PC-3 (cell line): ENCODE results near the gene TOLLIP. TPM values are rescaled to one million over a fixed set of nuclear protein-coding genes. Genes with fewer than 3 reads are reported as not detected.

Experiments used
- ATAC-seq: fragments of 200-7000 bp; cut with Tn5 transposase; 2 replicates; pipeline ENCODE4 v1.9.1; 2020; ENCODE audit warnings: mild to moderate bottlenecking, moderate library complexity
- BruUV-seq: library from RNA; stranded (reverse); fragments of 400-500 nt; replicated peaks from 2 replicates; lab custom pipeline; 2021; lab: Mats Ljungman, UMichigan
- CTCF ChIA-PET: fragments of 300-600 bp; sonication (Branson Sonifier 250); formaldehyde crosslinking; loops from one replicate; lab custom pipeline; 2022; ENCODE audit warnings: antibody characterized with exemption; lab: Charles Lee
- POLR2A ChIA-PET: fragments of 300-600 bp; sonication (Branson Sonifier 250); formaldehyde crosslinking; loops from one replicate; lab custom pipeline; 2022; ENCODE audit warnings: antibody characterized with exemption; ENCODE audit not compliant: unreplicated experiment; lab: Charles Lee
- DNase-seq: peaks from one replicate; pipeline ENCODE4 v3.0.0-alpha.2; 2015
- H2AFZ ChIP-seq: fragments of 300-600 bp; sonication (generic); 2 replicates; pipeline ENCODE4 v1.6.0; 2016; ENCODE audit warnings: antibody characterized with exemption, low read length
- H3F3A ChIP-seq: fragments of 300-600 bp; sonication (generic); one replicate; pipeline ENCODE4 v1.6.0; 2017; ENCODE audit warnings: antibody characterized with exemption, low read length, control low read depth, mild to moderate bottlenecking; ENCODE audit not compliant: unreplicated experiment
- H3K27ac ChIP-seq: fragments of 300-600 bp; sonication (generic); 2 replicates; pipeline ENCODE4 v1.5.1; 2016; ENCODE audit warnings: mild to moderate bottlenecking, low read length
- H3K27me3 ChIP-seq: fragments of 300-600 bp; sonication (generic); 2 replicates; pipeline ENCODE4 v1.6.1; 2016; ENCODE audit warnings: low read length, mixed read lengths
- H3K36me3 ChIP-seq: fragments of 300-600 bp; sonication (generic); 2 replicates; pipeline ENCODE4 v1.6.1; 2016; ENCODE audit warnings: low read depth, mixed run types, low read length, mixed read lengths
- H3K4me1 ChIP-seq: fragments of 300-600 bp; sonication (generic); 2 replicates; pipeline ENCODE4 v1.5.1; 2016; ENCODE audit warnings: low read length; ENCODE audit not compliant: insufficient read depth
- H3K4me2 ChIP-seq: fragments of 300-600 bp; sonication (generic); 2 replicates; pipeline ENCODE4 v1.6.0; 2016; ENCODE audit warnings: low read length
- H3K4me3 ChIP-seq: fragments of 300-600 bp; sonication (generic); 2 replicates; pipeline ENCODE4 v1.5.1; 2016; ENCODE audit warnings: mild to moderate bottlenecking, low read length, mixed read lengths
- H3K79me2 ChIP-seq: fragments of 300-600 bp; sonication (generic); 2 replicates; pipeline ENCODE4 v1.6.1; 2017; ENCODE audit warnings: low read length, mixed read lengths
- H3K9ac ChIP-seq: fragments of 300-600 bp; sonication (generic); 2 replicates; pipeline ENCODE4 v1.6.0; 2016; ENCODE audit warnings: mild to moderate bottlenecking, low read length
- H3K9me2 ChIP-seq: fragments of 300-600 bp; sonication (generic); replicated peaks from 2 replicates; pipeline ENCODE4 v1.6.1; 2016; ENCODE audit warnings: mixed run types, low read length, mixed read lengths
- H3K9me3 ChIP-seq: fragments of 300-600 bp; sonication (generic); 2 replicates; pipeline ENCODE4 v1.6.1; 2016; ENCODE audit warnings: low read length, mixed read lengths
- H4K20me1 ChIP-seq: fragments of 300-600 bp; sonication (generic); 2 replicates; pipeline ENCODE4 v1.6.1; 2016; ENCODE audit warnings: low read length, mixed read lengths
- EZH2 ChIP-seq: fragments of 300-600 bp; sonication (generic); IDR thresholded peaks from one replicate; pipeline ENCODE4 v1.6.1; 2017; ENCODE audit warnings: antibody characterized with exemption, mild to moderate bottlenecking, low read length; ENCODE audit not compliant: unreplicated experiment
- EZH2phosphoT487 ChIP-seq: fragments of 300-600 bp; sonication (generic); IDR thresholded peaks from 2 replicates; pipeline ENCODE4 v1.6.1; 2018; ENCODE audit warnings: mild to moderate bottlenecking, antibody characterized with exemption, low read length, borderline replicate concordance
- intact Hi-C: fragments of 100-400 bp; cut with micrococcal nuclease; formaldehyde crosslinking; loops from 2 replicates; pipeline ENCODE4 v1.9.0; 2023
- total RNA-seq: library from RNA; depleted of rRNA; stranded (reverse); fragments of >200 nt; gene quantifications from 2 replicates; pipeline ENCODE4 v1.2.3, GENCODE V29; 2014
- TF ChIP-seq, protein P1 (sequence below): fragments of 300-600 bp; sonication (generic); conservative IDR thresholded peaks from 2 replicates; pipeline ENCODE4 v1.5.1; 2017; ENCODE audit warnings: antibody characterized with exemption, low read depth, mild to moderate bottlenecking, low read length

Gene TOLLIP
- total RNA-seq, 1 experiment from 2014 or later: 43.2 TPM

DNA sequence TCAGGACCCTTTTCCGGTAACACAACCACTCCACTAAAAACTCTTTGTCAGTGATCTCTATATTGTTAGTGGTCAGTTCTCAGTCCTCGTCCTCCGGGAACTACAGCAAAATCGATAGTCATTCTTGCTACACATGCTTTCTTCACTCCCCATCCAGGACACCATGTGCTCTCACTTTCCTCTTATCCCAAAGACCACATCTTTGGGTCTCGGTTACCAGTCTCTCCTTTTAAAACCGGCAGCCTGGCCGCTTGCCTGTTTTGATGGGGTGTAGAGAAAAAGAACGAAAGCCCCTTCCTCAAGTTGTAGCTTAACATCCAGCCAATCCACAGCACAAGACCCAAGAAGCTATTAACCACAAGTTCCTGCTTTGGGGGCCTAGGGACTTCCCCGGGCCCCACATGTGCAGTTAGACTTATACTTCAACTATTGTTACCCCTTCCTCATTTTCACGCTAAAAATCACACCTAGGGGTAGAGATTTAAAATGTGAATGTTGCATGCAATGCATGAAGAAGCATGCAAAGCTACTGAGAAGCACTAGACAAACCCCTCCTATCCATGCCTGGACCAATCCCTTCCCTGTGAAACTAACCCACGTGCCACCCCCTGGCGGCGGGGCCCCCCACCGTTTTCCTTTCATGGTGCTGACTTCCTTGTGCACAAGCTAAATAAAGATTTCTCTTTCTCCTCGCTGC, 1.5 kb upstream of the TOLLIP start:
- no peaks in the 10 kb centered on the region for H3K9me3 ChIP-seq
- H3K9ac ChIP-seq: peak overlapping the region; percentile 95
- H3F3A ChIP-seq: no peaks in the 10 kb centered on the region
- no peak overlapping the region for H3K27ac ChIP-seq
- POLR2A ChIA-PET: no interaction called here
- H2AFZ ChIP-seq: peak overlapping the region; percentile 94; the same call in 1 of the 2 replicates
- CTCF ChIA-PET: no interaction called here
- peak overlapping the region; percentile 88 for H3K4me3 ChIP-seq
- no peak for ATAC-seq
- H3K79me2 ChIP-seq: peaks cover 41% of the 10 kb centered on the region
- intact Hi-C loops: no loop called here
- no peaks in the 10 kb centered on the region for H4K20me1 ChIP-seq
- H3K9me2 ChIP-seq: no peaks in the 10 kb centered on the region
- H3K27me3 ChIP-seq: no peaks in the 10 kb centered on the region
- H3K4me2 ChIP-seq: peak overlapping the region; percentile 89
- no peaks in the 10 kb centered on the region for H3K36me3 ChIP-seq
- BruUV-seq: no TSS peak
- no peak for DNase-seq
- peaks cover 22% of the 10 kb centered on the region for H3K4me1 ChIP-seq
- TF ChIP-seq EZH2: no peak
- no peak for TF ChIP-seq EZH2phosphoT487
- TF ChIP-seq, protein P1, sequence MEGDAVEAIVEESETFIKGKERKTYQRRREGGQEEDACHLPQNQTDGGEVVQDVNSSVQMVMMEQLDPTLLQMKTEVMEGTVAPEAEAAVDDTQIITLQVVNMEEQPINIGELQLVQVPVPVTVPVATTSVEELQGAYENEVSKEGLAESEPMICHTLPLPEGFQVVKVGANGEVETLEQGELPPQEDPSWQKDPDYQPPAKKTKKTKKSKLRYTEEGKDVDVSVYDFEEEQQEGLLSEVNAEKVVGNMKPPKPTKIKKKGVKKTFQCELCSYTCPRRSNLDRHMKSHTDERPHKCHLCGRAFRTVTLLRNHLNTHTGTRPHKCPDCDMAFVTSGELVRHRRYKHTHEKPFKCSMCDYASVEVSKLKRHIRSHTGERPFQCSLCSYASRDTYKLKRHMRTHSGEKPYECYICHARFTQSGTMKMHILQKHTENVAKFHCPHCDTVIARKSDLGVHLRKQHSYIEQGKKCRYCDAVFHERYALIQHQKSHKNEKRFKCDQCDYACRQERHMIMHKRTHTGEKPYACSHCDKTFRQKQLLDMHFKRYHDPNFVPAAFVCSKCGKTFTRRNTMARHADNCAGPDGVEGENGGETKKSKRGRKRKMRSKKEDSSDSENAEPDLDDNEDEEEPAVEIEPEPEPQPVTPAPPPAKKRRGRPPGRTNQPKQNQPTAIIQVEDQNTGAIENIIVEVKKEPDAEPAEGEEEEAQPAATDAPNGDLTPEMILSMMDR: no peak

GRCh38 chr11:1310318-1310687, 871 bp upstream of the TOLLIP start:
- no TSS peak for BruUV-seq
- H2AFZ ChIP-seq: peak overlapping the region; percentile 94
- no peaks in the 10 kb centered on the region for H3F3A ChIP-seq
- intact Hi-C loops: no loop called here
- TF ChIP-seq EZH2phosphoT487 (no peak), EZH2 (no peak)
- TF ChIP-seq, protein P1: no peak
- POLR2A ChIA-PET: no interaction called here
- peaks cover 47% of the 10 kb centered on the region for H3K79me2 ChIP-seq
- H3K4me3 ChIP-seq: peak overlapping the region; percentile 88
- ATAC-seq: no peak
- H3K9me3 ChIP-seq: no peaks in the 10 kb centered on the region
- no peaks in the 10 kb centered on the region for H4K20me1 ChIP-seq
- CTCF ChIA-PET: no interaction called here
- H3K27ac ChIP-seq: peak overlapping the region; percentile 51; the same call in 1 of the 2 replicates
- H3K27me3 ChIP-seq: no peaks in the 10 kb centered on the region
- no peak for DNase-seq
- no peaks in the 10 kb centered on the region for H3K36me3 ChIP-seq
- no peaks in the 10 kb centered on the region for H3K9me2 ChIP-seq
- peaks cover 22% of the 10 kb centered on the region for H3K4me1 ChIP-seq
- H3K4me2 ChIP-seq: peak overlapping the region; percentile 89
- peak overlapping the region; percentile 95 for H3K9ac ChIP-seq
